SK-MEL-5 (cell line): ENCODE data around the gene SPINT2. TPM values are rescaled to one million over a fixed set of nuclear protein-coding genes. Genes with fewer than 3 reads are reported as not detected.

Source experiments
- DNase-seq: peaks from one replicate; pipeline ENCODE4 v3.0.0-alpha.2; 2016; ENCODE audit warnings: low read depth, low spot score
- in situ Hi-C: cut with HindIII; loops from 2 replicates; pipeline ENCODE4 v1.10.0; 2016; ENCODE audit warnings: low sequenced_read_pairs, high pct_unique_total_duplicates, low pct_unique_long_range_greater_than_20kb
- total RNA-seq: library from RNA; depleted of rRNA; stranded (reverse); fragments of >200 nt; shearing (Covaris generic); gene quantifications from 2 replicates; pipeline ENCODE4 v1.2.3, GENCODE V29; 2014

Gene SPINT2
- total RNA-seq, 1 experiment from 2014 or later = not detected

DNA sequence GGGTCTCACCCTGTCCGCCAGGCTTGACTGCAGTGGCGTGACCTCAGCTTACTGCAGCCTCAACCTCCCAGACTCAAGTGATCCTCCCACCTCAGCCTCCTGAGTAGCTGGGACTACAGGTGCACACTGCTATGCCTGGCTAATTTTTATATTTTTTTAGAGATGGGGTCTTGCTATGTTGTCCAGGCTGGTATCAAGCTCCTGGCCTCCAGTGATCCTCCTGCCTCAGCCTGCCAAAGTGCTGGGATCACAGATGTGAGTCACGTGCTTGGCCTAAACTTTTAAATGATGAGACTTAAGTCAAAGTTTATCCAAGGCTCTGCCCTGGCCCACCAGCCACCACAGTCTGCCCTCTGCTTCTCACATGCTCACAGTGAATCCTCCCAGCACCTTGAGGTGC lies 41.9 kb downstream of the SPINT2 start:
- in situ Hi-C loops = no loop called here
- no peak for DNase-seq

DNA sequence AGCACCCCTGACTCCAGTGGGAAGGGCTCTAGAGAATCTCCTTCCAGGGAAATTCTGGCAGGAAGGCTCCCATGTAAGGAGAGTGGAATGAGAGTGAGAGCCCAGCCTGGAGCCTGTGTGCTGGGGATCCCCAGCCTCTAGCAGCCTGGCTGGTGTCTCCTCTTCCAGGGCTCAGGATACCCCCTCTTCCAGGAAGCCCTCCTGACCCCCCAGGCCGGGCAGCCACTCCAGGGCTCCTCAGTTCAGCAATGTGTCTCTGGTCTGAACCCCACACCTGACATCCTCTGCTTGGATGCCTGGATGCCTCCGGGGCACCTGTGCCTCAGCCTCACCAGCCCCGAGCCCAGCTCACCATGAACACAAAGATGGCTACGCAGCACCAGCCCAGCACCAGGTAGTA lies 42.7 kb downstream of the SPINT2 start:
- no peak for DNase-seq
- in situ Hi-C loops = no loop called here

DNA sequence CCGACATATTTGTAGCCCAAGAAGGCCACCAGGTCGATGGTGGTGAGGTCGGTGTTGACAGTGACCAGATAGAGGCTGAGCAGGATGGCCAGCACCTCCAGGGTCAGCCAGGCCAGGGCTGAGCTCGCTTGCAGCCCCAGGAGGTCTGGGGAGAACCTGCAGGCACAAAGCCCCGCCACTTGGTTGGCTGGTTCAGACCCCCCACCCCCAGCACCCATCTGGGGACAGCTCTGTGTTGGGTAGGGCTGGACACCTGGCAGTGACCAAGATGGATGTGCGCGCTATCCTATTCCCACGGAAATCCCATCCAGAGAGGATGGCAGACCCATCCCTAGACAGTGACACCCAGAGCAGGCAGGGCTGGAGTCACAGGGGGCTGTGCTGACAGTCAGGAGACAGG lies 43.2 kb downstream of the SPINT2 start:
- in situ Hi-C loops = no loop called here
- DNase-seq = no peak

DNA sequence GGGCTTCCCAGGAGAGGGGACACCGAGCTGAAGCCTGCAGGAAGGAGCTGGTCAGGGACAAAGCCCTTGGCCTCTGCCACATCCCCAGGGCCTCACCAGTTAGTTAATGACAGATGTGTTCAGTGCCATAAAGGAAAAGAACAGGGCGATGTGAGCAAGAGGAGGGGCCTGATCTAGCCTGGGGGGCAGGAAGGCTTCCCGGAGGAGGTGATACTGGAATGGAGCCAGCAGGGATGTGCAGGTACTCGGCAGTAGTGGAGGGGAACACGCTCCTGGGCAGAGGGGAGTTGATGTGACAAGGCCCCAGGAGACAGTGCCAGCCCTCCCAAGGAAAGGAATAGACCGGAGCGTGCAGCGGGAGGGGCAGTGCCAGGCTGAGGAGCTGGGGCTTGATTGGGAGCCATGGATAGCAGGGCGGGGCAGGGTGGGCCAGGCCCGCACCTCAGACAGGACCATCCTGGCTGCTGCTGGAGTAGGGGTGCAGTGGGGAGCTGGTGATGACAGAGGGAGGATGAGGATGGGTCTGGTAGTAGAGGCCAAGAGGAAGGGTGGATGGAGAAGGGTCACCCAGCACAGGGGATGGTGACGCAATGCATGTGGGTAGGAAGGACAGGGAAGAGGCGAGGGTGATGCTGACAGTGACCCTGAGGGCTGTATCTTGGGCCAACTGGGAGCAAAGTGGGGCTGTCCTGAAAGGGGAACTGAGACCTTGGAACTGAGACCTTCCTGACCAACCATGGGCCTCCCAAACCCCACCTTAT lies 43.8 kb downstream of the SPINT2 start:
- no peak for DNase-seq
- in situ Hi-C loops = no loop called here

DNA sequence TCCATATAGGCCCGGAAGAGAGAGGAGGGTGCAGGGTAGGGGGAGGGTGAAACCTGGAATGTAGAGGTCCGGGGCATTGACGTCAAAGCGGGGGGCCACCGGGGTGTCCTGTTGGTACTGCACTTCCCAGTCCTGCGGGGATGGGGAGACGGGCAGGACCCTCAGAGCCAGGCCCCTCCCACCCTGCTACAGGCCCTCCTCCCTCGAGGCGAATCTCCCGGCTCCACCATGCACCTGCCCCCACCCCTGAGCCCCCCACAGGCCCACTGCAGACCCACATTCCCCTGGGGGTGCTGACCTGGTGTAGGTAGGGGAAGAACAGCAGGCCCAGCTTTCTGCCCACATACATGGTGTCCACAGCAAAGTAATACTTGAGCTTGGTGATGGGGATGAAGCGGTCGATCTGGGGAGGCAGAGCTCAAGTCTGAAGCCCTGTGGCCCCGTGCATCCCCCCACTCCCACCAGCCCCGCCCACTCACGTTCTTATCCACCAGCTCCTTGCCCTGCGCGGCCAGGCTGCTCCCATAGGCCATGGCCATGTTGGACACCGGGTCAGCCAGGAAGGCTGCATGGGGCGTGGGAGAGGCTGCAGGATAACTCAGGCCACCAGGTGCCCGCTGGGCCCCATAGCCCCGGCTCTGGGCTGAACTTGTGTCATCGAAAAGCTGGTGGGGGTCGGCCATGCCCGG lies 44.7 kb downstream of the SPINT2 start:
- DNase-seq = no peak
- in situ Hi-C loops = no loop called here

DNA sequence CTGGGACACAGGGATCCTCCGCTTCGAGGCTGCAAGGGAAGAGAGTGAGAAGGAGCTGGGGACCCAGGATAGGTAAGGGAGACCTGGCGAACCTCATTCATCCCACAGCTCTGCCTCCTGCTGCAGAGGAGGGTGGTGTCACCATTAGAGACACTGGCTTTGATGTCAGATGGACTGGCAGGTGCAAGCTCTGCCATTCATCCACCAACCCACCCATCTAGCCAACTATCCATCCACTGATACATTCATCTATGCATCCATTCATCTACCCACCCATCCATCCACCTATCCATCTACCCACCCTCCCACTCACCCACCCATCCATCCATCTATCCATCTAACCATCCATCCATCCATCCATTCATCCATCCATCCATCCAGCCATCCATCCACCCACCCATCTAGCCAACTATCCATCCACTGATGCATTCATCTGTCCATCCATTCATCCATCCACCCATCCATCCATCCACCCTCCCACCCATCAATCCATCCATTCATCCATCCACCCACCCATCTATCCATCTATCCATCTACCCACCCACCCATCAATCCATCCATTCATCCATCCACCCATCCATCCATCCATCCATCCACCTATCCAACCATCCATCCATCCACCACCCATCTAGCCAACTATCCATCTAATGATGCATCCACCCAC lies 45.4 kb downstream of the SPINT2 start:
- in situ Hi-C loops = no loop called here
- no peak for DNase-seq

DNA sequence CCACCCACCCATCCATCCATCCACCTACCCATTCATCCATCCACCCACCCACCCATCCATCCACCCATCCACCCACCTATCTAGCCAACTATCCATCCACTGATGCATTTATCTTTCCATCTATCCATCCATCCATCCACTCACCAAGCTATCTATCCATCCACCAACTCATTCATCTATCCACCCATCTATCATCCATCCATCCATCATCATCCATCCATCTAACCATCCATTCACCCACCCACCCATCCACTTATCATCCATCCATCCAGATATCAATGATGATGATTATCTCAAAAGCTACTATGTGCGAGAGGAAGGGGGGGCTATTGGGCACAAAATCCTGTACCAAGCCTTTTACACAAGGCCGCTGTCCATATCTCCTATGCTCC lies 45.9 kb downstream of the SPINT2 start:
- no peak for DNase-seq
- in situ Hi-C loops = no loop called here

DNA sequence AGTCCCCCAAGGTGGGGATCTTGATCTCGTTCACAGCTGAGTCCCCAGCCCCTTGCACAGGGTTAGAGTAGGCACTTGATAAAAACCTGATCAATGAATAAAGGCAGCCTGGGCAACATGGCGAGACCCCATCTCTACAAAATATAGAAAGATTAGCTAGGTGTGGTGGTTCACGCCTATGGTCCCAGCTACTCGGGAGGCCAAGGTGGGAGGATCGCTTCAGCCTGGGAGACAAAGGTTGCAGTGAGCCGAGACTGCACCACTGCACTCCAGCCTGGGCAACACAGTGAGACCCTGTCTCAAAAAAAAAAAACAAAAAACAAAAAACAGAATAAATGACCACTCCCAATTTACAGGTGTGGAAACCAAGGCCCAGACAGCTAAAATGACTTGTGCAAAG lies 46.6 kb downstream of the SPINT2 start:
- no peak for DNase-seq
- in situ Hi-C loops = no loop called here

DNA sequence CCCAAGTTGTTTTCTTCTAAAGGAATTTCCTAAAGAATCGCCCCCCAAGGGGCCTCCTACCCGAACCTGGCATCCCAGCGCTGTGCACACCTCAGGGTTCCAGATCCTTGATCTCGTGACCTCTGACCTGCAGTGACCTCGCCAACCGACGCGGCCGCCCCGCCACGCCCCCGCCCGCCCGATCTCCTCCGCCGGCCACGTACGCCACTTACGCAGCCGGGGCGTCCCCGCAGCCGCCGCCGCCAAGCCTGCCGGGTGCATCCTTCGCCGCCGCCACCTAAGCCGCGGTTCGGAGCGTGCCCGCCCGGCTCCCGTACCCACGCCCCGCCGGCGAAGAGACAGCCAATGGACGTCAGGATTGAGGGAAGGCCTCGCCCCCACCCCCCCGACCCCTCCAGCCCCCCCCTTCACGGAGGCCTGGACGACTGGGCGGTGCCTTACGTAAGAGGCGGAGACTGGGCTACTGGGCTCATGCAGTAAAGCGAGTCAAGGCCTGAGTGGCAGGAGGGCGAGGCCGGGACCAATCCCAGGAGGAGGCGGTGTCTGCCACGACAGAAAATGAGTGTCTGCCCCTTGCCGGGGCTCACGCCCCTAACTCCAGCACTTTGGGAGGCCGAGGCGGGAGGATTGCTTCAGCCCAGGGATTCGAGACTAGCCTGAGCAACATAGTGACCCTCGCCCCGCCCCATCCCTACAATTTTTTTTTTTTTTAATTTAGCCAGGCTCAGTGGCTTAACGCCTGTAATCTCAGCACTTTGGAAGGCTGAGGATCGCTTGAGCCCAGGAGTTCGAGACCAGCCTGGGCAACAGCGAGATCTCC lies 51.5 kb downstream of the SPINT2 start, which contains the start of gene YIF1B:
YIF1B (minus strand) TSS at position 291 of the 820 bp plus-strand sequence; CDS start at position 261, 30 bp downstream.
- in situ Hi-C loops = no loop called here
- DNase-seq = peak; percentile 97

DNA sequence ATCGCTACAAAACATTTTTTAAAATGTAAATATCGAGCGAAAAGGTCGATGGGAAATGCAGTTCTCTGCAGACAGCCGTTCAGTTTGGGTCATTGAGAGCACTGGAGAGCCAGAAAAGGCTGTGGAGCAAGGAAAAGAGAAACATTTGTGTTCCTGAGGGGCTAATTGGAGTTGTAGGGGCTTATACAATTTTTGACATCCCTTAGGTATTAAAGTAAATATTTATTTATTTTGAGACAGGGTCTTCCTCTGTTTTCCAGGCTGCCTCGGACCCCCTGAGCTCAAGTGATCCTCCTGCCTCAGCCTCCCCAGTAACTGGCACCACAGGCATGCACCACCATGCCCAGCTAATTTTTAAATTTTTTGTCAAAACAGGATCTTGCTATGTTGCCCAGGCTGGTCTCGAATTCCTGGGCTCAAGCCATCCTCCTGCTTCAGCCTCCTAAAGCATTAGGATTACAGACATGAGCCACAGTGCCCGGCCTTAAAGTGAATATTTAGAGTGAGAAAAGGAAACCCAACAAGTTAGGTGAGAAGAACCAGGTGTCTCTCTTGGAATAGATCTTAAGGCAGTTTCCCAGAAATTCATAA lies 52.2 kb downstream of the SPINT2 start:
- in situ Hi-C loops = no loop called here
- DNase-seq = no peak

DNA sequence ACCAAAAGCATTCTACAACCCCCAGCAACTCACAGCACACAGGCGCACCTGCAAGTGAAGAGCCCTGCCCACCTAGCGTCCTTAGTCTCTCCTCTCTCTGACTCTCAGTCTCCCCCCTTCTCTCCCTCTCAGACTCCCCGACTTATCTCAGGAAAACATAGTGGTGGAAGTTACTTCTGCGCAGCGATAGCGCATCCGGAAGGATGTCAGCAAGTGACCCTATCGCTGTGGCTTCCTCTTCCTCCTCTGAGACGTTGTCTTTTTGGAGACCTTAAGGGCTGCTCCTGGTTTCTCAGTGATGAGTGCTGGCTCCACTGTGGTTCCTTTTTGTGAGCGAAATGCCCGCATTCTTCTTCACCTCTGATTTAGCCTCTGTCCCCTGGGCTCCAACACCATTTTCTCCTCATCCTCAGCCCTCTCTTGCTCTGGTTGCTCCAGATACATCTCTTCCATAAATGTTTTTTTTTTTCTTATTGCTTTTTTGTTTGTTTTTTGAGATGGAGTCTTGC lies 52.8 kb downstream of the SPINT2 start:
- in situ Hi-C loops = no loop called here
- no peak for DNase-seq

DNA sequence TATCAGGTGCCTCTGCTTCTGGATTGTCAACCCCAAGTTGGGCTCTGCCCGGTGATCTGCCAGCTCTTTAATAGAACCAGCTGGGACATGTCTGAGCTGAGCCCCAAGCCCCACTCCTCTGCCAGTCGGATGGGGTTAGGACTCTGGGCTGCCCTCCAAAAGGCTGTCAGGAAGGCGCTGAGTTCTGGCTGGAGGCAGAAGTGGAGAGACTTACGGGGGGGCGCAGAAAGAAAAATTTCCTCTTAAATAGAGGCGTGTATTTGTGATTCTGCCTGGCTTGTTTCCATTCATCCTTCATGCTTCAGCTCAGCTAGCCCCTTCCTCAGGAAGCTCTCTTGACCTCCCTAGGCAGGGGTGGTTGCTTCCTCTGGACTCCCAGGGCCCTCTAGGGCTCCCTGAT lies 54.3 kb downstream of the SPINT2 start:
- no peak for DNase-seq
- in situ Hi-C loops = no loop called here

DNA sequence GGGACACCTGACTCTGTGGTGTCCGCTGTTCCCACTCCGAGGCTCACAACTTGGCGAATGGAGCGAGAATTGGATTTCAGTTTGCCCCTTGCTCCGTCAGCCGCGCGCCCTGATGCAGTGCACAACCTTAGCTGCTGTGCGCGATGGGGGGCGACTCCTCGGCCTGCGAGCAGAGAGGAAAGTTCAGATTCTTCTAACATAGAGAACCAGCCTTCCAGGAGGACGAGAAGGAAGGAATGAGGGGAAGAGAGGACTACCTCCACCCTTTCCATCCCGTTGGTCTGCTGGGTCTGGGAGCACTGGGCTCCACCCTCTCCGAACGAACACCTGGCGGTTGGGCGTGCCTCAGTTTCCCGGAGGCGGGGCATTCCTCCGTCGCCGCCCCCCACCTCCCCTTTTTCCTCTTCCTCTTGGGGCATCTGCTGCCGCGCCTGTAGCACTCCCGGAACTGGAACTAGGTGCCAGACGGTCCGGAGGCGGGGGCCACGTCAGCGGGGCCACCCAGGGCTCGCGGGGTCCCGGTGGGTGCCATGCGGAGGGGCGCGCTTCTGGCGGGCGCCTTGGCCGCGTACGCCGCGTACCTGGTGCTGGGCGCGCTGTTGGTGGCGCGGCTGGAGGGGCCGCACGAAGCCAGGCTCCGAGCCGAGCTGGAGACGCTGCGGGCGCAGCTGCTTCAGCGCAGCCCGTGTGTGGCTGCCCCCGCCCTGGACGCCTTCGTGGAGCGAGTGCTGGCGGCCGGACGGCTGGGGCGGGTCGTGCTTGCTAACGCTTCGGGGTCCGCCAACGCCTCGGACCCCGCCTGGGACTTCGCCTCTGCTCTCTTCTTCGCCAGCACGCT lies 55.3 kb downstream of the SPINT2 start, which contains the start of gene KCNK6:
KCNK6 (plus strand) TSS at position 425 of the 838 bp plus-strand sequence; CDS start at position 531, 106 bp downstream.
- in situ Hi-C loops = no loop called here
- DNase-seq = no peak

DNA sequence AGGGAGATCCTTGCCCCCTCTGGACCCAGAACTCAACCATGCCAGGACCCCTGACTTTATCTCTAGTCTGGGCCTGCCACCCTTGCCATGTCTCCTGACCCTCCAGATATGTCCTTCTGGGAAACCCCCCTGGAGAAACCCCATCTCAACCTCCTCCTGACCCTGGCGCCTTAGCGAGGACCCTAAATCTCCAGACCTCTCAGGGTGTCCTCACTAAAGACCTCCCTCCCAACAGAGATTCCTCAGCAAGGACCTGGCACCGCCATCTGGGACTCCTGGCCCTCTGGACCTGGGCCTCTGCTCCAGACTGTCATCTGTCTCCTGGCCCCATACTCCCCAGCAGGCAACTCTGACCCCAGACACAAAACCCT lies 56.6 kb downstream of the SPINT2 start:
- no peak for DNase-seq
- in situ Hi-C loops = no loop called here

DNA sequence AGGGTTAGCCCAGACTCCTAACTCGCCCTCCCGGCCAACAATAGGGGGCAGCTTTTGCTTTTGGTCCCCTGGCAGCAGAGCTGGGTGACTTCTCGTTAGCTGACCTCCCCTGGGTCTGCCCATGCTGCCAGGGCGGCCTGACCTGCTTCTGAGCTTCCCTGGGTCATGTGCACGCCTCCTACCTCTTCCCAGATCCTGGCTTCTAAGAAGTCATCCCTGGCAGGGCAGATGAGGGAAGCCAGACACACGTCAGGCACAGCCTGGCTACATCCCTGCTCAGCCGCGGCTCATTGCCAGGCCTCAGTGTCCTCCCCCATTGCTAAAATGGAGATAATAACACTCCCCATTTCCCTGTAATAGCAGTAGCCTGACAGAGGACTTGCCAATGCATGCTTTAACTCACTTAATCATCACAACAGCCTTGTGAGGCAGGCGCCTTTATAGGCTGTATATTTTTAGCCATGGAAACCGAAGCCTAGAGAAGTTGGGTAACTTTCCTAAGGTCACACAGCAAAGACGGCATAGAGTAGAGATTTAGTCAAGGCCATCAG lies 57.3 kb downstream of the SPINT2 start:
- in situ Hi-C loops = no loop called here
- DNase-seq = no peak

DNA sequence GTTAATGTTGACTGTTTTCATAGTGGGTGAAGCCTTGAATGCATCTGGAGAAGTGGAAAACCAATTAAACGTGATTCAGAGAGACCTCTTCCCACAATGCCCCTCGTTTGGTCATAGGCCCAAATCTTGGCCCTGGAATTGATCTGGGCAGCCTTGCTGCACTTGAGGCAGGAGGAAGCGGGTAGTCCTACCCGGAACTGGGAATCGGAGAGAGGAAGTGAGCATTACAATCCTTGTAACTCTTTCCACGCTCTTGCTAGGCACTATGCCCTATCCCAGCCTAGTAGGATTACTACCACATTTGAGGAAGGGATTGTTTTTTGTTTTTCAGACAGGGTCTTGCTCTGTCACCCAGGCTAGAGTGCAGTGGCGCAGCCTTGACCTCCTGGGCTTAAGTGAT lies 58.9 kb downstream of the SPINT2 start:
- in situ Hi-C loops = no loop called here
- DNase-seq = no peak
